Activated CD8-positive, alpha-beta memory T cell treated with anti-CD3 and anti-CD28 coated beads for 48 hours (primary cell): Measurements from ENCODE around the gene RHCG.

Experiments used
- DNase-seq, 3 experiments: peaks; one replicate each; pipeline ENCODE4 v3.0.0-alpha.2; 2020; ENCODE audit warnings: low read depth in 2 of 3, low spot score in 2 of 3

Gene RHCG

DNA sequence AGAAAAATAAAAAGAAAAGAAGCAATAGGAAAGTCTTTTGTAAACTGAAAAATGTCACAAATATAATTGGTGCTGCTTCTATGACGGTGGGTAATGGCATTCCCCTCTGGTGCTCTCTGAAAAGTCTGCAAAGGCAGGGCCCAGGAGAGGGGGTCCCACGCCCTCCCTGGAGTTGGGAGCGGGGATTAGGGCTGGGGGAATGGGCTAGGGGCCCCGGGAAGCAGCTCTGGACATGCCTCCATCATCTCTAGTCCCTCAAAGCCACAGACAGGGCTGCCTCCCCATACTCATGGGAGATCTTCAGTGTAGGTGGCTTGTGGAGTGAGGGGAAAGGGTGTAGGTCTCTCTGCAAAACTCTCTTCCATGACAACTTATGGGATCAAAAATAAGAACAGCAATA is 7.8 kb upstream of the RHCG start:
- DNase-seq, result no peak

DNA sequence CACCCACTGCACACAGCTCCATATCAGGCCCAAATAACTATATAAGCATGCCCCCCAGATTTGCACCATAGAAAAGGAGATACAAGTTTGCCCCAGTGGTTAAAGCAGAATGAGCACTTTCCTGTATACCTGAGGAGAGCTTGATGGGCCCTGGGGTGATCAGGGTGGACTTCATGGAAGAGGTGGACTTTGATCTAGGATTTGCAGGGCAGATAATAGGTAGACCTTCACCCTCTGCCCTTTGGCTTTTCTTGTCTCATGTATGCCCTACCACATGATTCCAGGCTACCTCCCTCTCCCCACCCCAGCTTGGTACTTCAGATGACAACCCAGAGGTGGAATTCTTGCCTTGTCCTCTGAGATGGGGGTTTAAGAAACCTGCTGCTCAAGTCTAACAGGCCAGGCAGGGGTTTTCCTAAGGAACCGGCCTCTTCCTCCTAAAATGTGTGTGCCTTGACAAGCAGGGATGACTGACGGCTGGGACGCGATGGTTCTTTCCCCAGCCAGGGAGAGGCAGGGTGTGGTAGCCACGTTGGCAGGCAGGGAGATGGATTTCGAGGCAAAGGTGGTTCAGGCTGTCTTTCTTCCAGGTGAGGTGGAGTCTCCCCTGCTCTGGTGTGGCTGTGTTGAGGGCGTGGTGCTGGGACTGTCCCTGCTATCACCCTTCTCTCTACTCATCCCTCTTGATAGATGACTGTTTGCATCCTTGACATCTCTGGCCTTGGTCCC is 6.6 kb upstream of the RHCG start:
- no peak for DNase-seq

DNA sequence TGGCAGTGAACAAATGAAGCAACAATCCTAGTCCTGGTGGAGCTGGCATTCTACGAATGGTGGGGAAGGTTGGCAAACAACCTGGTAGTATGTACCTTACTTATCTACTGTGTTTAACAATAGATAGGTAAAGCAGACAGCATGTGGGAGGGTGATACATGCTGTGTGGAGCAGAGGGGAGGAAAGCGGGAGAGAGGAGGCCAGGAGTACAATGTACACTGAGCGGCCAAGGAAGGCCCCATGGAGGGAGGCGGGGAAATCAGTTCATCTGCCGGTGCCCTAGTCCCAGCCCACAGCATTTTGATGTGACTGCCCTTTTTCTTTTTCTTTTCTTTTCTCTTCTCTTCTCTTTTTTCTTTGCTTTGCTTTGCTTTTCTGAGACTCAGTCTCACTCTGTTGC is 5.3 kb upstream of the RHCG start:
- no peak for DNase-seq

DNA sequence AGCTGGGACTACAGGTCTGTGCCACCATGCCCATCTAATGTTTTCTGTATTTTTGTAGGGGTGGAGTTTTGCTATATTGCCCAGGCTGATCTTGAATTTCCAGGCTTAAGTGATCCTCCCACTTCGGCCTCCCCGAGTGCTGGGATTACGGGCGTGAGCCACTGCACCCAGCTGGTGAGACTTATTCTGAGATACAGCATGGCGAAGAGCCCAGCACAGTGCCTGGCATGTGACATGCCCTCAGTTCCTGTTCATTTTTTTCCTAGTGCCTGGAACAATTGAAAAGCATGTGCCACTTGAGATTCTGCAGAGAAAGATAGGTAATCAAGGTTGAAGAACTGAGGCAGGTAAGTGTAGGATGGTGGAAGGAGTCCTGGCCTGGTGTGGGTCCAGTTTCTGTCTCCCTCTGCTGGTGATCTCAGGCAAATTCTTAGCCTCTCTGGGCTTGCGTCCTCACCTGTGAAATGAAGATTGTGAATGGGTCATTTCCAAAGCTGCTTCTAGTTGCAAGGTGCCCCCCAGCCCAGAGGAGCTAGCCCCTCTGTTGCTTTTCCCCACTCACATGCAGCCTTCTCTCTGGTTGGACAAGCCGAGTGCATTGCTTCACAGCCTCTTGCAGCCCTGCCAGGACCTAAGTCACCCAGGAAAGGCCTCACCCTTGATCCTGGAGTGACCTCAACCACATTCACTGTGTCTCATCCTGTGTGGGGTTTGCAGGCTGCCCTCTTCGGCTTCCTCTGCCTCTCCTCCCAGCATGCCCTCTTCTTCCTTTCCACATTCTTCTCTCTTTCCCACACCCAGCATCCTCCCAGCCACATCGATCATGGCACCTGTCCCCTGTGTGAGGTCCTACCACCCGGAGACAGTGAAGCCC is 4.3 kb upstream of the RHCG start:
- DNase-seq, result no peak

DNA sequence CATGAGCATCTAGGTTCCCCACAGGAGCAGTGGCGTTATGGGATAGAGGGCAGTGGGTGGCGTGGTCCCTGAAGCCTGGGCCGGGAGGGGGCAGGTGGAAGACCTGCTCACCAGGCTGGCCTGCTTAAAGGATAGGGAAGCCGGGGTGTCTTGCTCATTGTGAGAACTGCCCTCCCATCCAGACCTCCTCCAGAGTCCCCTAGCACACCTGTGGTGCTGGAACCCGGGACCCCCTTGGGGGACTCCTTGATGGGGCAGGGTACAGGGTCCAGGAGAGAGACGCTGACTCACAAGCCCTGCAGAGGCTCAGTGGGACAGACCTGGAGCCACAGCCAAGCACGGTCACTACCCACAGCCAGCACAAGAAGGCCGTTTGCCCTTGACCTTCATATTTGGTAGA is 2.8 kb upstream of the RHCG start:
- DNase-seq, result no peak

DNA sequence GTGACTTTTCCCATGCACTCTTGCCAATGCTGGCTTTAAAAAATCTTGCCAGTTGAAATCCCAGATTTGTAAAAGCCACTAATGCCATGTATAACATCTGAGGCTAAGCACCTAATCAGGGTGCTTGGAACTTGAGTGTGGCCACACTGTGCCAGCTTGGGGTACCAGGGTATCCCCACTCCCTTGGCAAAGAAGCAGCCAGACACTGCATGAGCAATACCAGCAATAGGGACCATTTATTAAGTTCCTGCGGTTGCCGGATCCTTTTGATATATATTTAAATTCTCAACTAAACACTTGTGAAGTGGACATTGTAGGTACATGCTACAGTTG is 2.2 kb upstream of the RHCG start:
- no peak for DNase-seq

DNA sequence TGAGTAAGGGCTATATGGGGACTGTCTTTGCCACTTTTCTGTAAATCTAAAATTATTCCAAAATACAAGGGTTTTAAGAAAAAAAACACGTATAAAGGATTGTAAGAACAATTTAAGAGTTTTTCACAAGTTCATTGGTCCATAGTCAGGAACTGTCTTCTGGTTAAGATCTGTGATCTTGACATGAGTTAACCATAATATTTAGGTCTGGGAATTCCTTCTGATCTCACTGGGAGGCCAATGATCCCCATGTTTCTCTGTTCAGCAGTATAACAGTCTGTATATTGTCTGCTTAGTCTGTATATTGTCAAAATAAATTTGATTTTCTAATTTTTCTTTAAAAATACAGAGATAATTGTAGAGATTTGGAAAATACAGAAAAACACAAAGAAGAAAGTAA is 848 bp upstream of the RHCG start:
- no peak for DNase-seq

DNA sequence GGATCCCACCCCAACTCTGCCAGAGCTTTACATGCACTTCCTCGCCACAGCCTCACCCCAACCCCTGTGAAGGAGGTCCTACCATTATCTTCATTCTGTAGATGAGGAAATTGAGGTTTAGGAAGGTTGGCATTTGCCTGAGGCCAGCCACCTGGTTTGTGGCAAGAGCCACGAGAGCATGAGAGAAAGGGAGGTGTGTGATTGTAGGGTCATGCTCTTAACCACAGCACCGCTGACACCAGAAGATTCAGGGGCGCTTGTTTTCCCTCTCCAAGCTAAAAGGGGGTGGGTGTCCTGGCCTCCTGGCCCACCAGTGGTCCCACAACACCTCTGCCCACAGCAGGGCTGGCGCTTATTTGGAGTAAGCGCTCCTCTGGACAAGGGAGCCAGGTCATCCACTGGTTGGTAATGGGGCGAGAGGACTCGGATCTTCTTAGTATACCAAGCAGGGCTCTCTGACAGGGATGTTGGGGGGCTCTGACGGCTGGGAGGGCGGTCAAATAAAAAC is 691 bp downstream of the RHCG start:
- DNase-seq, result no peak

DNA sequence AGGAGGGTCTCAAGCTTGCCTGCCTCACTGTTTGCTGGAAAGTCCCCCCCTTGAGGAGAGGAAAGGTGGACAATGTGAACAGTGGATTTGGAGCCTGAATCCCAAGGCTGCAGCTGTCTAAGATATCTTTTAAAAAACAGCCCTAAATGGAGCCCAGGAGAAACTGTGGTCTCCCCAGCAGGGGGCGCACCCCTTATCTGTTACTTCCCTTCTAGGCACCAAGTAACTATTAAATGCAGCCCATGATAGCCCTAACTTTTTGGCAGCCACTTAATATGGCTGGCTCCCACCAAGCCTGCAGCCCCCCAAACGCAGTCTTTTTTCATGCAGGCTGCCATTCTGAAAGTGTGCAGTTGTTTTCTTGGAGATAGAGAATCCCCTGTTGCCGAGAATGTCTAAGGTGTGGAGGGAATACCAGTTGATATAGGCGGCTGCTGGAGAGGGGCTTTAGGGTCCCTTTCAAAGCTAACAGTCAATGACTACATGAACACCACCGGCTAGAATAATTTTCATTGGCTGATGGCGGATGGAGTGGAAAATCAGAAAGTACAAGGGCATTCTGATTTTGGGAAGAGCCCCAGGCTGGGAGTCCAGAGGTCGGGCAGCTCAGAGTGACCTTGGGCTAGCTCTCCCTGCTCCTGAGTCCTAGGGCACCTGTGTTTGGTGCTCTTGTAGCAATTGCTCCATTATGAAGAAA is 1.3 kb downstream of the RHCG start:
- DNase-seq, result peak in 1 of 3 experiments; percentile 31

DNA sequence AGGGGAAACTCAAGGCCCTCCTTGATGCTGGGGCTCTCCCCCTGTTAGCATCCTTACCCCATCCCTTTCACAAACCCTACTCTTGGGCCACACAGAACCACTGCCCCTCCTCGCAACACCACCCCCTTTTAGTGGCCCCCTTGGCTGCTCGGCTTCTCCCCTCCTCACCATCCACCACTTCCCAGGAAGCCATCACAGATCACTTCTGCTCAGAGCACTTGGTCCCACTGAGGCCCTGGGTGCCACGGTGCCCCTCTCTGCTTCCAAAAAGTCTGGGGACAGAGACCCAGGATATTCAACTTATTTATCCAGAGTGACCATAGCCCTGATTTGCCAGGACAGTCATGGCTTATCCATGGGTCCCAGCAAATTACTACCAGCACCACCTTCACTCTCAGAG is 2.4 kb downstream of the RHCG start:
- no peak for DNase-seq

DNA sequence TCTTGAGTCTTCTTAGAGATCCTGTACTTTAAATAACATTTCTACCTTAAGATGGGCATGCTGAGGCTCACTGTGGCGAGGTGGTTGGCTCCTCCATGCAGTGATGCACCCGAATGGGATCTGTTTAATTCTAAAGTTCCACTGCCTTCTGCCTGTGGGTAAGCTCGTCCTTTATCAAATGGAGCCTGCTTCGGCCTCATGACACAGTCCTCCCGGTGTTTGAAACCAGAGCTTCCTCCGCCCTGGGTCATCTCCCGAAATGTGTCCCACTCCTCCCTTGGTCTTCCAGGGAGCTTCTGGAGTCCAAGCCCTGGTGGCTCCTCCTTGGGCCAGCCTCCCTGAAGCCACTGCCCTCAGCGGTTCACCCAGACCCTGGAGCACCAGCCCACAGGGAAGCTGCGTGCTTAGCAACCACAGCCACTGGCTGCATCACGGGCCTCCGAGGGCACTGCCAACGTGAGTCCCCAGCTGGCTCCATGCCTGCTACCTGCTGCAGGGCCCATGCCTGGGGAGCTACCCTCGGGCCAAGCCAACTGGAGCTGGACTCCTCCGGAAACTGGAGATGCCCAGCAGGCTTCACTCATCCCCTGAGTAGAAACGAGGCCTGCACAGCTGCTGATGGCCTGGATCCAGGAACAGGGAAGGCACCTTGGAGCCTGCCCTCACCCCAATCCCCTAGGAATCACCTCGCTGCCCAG is 3.3 kb downstream of the RHCG start:
- DNase-seq, result no peak

DNA sequence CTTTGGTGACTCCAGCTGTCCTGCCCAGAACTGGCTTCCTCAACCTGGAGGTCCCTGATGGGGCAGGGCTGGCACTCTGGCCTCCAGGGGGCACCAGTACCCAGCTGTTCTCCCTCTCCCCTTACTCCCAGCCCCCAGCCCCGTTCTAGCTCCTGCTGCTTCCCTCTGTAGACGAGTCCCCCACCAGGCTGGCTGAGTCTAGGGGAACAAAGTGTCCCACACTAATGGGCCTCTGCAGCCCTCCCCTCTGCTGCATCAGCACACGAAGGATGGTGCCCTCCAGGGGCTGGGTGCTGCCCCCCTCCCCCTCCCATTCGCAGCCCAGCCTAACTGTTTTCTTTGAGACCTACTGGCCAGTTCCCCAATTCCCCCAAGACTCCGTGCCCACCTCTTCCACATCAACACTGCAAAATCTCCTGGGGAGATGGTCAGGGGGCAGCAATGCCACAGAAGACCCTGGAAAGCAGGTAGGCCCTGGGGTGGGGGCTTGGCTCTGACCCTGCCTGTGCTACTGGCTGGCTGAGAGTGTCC is 4.2 kb downstream of the RHCG start:
- no peak for DNase-seq

DNA sequence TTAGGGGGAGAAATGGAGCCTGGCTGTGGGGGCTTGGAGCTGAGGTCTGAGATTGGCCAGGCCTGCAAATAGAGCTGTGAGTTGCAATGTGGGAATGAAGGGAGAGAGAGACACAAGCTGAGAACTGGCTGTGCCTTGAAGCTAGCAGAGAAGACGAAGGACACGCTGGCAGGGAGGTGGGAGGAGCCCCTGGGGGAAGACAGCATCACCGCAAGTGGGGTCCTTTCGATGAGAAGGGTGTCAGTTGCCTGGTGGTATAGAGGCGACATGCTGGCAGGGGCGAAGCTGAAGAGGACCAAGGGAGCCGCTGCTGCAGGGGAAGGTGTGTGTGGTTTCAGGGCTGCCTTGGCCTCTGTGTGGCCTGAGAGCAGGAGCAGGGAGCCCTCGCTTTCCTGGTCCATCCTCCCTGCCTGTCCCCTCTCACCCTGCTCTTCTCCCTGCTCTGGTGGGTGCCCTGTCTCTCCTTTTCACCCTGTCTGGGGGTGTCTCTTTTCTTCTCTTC is 5.5 kb downstream of the RHCG start:
- no peak for DNase-seq

DNA sequence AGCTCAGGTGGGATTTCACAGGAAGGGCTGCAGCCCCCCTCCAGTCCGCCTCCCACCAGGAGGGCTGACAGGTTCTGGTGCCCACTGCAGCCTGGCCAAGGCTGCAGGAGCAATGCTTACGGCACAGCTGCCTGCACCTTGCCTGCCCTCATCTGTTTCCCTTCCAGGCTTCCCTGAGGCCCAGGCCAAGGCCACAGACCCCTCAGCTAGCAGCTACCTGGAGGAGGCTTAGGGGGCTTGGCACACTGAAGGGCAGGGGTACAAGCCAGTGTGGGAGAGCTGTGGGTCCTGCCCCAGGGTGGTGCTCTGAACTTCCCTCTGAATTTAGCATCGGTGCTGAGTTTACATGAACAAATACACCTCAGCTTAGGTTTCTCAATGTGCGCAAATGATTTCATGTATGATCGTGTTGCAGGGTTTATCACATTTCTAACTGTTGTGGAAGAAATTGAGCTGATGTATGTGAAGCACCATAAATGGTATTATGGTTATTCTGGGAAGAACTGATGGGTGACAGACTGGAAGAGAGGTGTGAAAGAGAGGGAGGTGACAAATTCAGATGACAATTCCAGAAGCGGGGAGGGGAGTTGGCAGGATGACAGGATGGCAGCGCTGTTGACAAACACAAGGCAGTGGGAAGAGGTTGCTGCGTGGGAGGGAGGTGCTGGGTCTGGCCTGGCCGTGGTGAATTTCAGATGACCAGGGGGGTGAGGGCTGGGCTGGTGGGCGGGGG is 6.1 kb downstream of the RHCG start:
- no peak for DNase-seq

DNA sequence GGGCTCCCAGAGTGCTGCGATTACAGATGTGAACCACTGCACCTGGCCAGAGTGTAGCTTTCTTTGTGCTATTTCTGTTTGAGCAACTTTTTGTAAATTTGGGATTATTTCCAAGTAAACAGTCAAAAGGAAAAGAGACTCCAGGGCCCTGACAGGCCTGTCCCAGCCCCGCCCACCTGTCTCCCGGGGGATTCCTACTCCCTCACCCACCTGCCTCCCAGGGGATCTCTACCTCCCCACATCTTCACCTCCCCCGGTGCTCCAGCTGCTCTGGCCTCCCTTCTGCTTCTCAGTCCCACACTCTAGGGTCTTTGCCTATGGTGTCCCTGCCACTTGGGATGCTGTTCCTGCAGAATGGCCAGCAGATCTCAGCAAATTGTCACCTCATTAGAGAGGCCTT is 7.0 kb downstream of the RHCG start:
- DNase-seq, result no peak

DNA sequence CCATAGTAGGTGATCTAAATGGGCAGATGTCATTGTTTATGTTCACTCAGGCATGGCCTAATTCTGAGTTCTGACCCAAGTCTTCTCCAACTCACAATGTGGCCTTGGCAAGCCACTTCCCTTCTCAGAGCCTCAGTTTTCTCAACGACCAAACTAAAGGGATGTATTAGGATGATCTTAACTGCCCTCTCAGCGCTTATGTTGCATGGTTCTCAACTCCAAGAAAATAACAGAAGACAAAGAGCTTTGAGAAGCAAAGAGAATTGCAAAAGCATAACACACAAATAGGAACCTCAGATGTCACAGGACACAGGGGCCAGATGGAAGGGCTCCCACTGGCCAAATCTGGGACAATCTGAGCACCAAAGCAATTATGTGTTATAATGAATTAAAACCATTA is 8.6 kb downstream of the RHCG start:
- no peak for DNase-seq

DNA sequence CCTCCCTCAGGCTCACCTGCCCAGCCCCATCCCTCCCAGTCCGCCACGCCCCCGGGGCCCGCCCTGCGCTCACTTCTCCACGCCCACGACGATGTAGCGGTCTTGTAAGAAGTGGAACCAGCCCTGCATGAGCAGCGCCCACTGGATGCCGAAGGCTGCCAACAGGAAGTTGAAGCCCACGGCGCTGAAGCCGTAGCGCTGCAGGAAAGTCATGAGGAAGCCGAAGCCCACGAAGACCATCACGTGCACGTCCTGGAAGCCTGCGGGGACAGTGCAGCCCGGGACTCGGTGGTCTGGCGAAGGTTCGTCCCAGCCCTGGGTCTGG is 9.7 kb downstream of the RHCG start:
- DNase-seq, result peak in 1 of 3 experiments; percentile 25

DNA sequence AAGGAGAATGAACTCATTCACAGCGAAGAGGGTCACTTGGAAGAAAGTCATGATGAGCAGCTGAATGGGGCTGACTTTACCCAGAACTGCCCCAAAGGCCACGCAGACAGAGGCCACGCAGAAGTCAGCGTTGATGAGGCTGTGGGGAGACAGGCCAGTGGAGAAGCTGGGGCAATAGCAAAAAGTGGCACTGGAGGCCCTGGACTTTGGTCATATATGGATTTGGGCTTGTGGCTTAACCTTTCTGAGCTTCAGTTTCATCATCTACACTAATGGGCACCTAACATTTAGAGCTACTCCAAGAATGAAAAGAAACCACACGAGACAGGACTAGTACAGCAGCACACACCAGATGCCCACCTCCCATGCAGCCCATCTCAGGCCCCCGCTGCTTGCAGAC is 13.3 kb downstream of the RHCG start:
- DNase-seq, result no peak

DNA sequence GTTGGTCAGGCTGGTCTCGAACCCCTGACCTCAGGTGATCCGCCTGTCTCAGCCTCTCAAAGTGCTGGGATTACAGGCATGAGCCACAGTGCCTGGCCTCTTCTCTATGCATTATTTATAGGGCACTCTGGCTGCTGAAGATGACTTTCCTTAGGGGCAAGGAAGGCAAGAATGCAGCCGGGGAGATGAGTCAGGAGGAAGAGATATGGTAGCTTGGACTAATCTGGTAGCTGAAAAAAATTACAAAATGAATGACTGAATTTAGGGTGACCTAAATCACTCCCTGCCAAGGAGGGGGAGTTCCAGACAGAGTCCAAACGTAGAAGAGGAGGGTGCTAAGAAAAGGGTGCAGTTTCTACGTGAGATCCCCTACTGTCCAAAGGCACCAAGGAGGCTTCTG is 14.2 kb downstream of the RHCG start:
- no peak for DNase-seq

DNA sequence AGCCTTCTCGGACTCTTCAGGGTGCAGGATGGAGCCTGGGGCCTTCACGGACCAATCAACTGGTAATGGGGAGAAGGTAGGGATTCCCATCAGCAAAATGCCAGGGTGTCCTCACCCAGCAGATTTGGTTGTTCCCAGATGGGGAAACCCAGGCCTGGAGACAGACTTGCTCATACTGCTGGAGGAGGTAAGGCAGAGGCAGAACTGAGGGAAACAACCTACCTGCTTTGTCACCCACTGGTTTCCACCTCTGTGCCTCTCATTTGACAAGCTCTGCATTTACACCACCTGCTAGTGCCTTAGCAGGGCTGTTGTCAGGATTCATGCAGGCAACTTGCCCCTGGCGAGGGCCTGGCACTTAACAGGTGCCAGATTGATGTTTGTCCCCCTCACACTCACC is 15.9 kb downstream of the RHCG start:
- no peak for DNase-seq
